HL-60 (cell line): ENCODE results near the gene L1CAM.

ENCODE experiments used
- GABPA ChIP-seq: IDR thresholded peaks from 2 replicates; pipeline ENCODE4 v1.6.1; 2012; ENCODE audit warnings: low read depth
- POLR2AphosphoS5 ChIP-seq: IDR thresholded peaks from 2 replicates; pipeline ENCODE4 v1.6.1; 2012; ENCODE audit warnings: low read depth
- SPI1 ChIP-seq: IDR thresholded peaks from 2 replicates; pipeline ENCODE4 v1.6.1; 2012; ENCODE audit warnings: low read depth, mild to moderate bottlenecking, borderline replicate concordance
- TF ChIP-seq, protein P1 (sequence below): IDR thresholded peaks from one replicate; pipeline ENCODE4 v1.5.1; 2011; ENCODE audit warnings: low read length, control low read depth, inconsistent platforms; ENCODE audit not compliant: insufficient read depth
- TF ChIP-seq, protein P2 (sequence below): IDR thresholded peaks from 2 replicates; pipeline ENCODE4 v1.6.1; 2012; ENCODE audit warnings: low read depth; ENCODE audit not compliant: insufficient replicate concordance

DNA sequence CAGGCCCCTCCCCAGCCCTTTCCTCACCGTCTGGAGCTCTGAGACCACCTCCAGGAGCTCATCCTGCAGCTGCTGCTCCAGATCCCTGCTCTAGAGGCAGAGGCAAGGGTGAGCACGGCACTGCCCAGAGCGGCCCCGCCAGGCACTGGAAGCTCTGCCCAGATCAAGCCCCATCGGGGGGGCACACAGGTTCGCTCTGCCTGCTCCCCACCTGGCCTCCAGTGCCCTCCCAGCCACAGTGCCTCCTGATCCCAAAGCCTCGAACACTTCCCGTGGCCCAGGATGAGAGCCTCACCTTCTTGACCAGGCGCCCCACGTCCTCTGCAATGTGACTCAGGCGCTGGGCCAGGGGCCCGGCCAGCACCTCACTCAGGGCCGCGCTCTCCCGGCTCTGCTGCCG is 35.1 kb upstream of the L1CAM start:
- TF ChIP-seq, protein P1, sequence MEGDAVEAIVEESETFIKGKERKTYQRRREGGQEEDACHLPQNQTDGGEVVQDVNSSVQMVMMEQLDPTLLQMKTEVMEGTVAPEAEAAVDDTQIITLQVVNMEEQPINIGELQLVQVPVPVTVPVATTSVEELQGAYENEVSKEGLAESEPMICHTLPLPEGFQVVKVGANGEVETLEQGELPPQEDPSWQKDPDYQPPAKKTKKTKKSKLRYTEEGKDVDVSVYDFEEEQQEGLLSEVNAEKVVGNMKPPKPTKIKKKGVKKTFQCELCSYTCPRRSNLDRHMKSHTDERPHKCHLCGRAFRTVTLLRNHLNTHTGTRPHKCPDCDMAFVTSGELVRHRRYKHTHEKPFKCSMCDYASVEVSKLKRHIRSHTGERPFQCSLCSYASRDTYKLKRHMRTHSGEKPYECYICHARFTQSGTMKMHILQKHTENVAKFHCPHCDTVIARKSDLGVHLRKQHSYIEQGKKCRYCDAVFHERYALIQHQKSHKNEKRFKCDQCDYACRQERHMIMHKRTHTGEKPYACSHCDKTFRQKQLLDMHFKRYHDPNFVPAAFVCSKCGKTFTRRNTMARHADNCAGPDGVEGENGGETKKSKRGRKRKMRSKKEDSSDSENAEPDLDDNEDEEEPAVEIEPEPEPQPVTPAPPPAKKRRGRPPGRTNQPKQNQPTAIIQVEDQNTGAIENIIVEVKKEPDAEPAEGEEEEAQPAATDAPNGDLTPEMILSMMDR: no peak
- TF ChIP-seq POLR2AphosphoS5 (no peak), GABPA (no peak), SPI1 (no peak)
- TF ChIP-seq, protein P2, sequence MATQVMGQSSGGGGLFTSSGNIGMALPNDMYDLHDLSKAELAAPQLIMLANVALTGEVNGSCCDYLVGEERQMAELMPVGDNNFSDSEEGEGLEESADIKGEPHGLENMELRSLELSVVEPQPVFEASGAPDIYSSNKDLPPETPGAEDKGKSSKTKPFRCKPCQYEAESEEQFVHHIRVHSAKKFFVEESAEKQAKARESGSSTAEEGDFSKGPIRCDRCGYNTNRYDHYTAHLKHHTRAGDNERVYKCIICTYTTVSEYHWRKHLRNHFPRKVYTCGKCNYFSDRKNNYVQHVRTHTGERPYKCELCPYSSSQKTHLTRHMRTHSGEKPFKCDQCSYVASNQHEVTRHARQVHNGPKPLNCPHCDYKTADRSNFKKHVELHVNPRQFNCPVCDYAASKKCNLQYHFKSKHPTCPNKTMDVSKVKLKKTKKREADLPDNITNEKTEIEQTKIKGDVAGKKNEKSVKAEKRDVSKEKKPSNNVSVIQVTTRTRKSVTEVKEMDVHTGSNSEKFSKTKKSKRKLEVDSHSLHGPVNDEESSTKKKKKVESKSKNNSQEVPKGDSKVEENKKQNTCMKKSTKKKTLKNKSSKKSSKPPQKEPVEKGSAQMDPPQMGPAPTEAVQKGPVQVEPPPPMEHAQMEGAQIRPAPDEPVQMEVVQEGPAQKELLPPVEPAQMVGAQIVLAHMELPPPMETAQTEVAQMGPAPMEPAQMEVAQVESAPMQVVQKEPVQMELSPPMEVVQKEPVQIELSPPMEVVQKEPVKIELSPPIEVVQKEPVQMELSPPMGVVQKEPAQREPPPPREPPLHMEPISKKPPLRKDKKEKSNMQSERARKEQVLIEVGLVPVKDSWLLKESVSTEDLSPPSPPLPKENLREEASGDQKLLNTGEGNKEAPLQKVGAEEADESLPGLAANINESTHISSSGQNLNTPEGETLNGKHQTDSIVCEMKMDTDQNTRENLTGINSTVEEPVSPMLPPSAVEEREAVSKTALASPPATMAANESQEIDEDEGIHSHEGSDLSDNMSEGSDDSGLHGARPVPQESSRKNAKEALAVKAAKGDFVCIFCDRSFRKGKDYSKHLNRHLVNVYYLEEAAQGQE: no peak
